ENCODE data around the gene DUS1L. TPM values are rescaled to one million over a fixed set of nuclear protein-coding genes. Genes with fewer than 3 reads are reported as not detected.
A peak's percentile ranks its signal among the peaks of the same experiment; 100 is the strongest.

Gene DUS1L
- polyA plus RNA-seq, 1 of the 3 experiments (the other 2 are of a cell fraction) = 163 TPM

DNA sequence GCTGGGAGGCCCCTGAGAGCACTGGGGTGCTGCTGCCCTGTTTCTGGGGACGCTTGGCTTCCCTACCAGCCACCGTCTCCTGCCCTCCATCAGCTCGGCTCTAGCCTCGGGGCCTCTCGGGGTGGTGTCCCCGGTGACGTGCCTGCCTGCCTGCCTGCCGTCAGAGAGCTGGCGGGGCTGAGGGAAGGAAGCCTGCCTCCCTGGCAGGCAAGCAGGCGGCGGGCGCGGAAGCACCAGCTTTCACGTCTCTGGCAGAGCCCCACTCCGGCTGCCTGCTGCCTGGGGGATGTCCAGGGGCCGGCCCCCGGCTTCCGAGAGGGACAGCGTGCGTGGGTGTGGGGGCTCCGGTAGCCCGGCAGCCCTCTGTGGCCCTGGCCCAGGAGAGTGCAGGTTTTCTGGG lies 52.3 kb downstream of the DUS1L start:
- peaks cover 4% of the 10 kb centered on the region; the same call in 1 of the 2 replicates for H3K79me2 ChIP-seq (ENCODE audit: insufficient read depth)
- ChIA-PET CTCF (interaction anchor here (0.6 to 35.7 kb wide), 11 partner anchors 8 to 144 kb away, joined by 3 to 1216 read pairs (median 6); partner anchors contain the start of genes CENPX, DCXR, LRRC45 and MAFG), POLR2A (interaction anchor here (0.6 to 1.0 kb wide), 4 partner anchors 35 to 85 kb away, joined by 3 to 4 read pairs (median 3); partner anchors contain the start of gene FASN)
- no peaks in the 10 kb centered on the region for H3K9me2 ChIP-seq
- H3K36me3 ChIP-seq (replicated peaks in 1 of 2; ENCODE audit: control insufficient read depth in 1 of 2, insufficient read depth in 2 of 2, low read length in 1 of 2) = peaks cover 1 to 12% of the 10 kb centered on the region in 2 experiments
- no peak overlapping the region for H3K9ac ChIP-seq
- peak overlapping the region in 1 of 2 experiments; percentile 82; a peak in 2 of 4 replicates for H3K27ac ChIP-seq (ENCODE audit: low read depth in 2 of 2, low read length in 1 of 2)
- peak; percentile 33; the same call in 1 of the 2 replicates for TF ChIP-seq MXI1 (IDR thresholded peaks at IDR 0.05; ENCODE audit: low read depth, low read length)
- TF ChIP-seq, protein P1, sequence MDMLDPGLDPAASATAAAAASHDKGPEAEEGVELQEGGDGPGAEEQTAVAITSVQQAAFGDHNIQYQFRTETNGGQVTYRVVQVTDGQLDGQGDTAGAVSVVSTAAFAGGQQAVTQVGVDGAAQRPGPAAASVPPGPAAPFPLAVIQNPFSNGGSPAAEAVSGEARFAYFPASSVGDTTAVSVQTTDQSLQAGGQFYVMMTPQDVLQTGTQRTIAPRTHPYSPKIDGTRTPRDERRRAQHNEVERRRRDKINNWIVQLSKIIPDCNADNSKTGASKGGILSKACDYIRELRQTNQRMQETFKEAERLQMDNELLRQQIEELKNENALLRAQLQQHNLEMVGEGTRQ (IDR thresholded peaks at IDR 0.05; ENCODE audit: borderline replicate concordance, low read depth, low read length) = no peak
- H3K4me1 ChIP-seq (ENCODE audit: control insufficient read depth in 1 of 2, insufficient read depth in 2 of 2, low read depth in 1 of 2, low read length in 1 of 2) = peaks cover 0 to 24% of the 10 kb centered on the region in 2 experiments; a peak in 1 of 4 replicates
- no peak overlapping the region for H3K4me3 ChIP-seq (ENCODE audit: low read depth in 2 of 2, low read length in 1 of 2)
- H3K4me2 ChIP-seq = no peak overlapping the region
- peaks cover 8% of the 10 kb centered on the region for H3F3A ChIP-seq (replicated peaks; ENCODE audit: insufficient read depth)
- no peaks in the 10 kb centered on the region for H4K20me1 ChIP-seq (ENCODE audit: insufficient read depth)
- 78% methylated on average over 17 of the region's 22 CpGs for WGBS (ENCODE audit: low lambda C conversion rate)
- peak; percentile 94 for DNase-seq
- H3K27me3 ChIP-seq (ENCODE audit: insufficient read depth) = no peaks in the 10 kb centered on the region
- H3K9me3 ChIP-seq = no peaks in the 10 kb centered on the region
- no peak overlapping the region for H2AFZ ChIP-seq (ENCODE audit: low read depth)

DNA sequence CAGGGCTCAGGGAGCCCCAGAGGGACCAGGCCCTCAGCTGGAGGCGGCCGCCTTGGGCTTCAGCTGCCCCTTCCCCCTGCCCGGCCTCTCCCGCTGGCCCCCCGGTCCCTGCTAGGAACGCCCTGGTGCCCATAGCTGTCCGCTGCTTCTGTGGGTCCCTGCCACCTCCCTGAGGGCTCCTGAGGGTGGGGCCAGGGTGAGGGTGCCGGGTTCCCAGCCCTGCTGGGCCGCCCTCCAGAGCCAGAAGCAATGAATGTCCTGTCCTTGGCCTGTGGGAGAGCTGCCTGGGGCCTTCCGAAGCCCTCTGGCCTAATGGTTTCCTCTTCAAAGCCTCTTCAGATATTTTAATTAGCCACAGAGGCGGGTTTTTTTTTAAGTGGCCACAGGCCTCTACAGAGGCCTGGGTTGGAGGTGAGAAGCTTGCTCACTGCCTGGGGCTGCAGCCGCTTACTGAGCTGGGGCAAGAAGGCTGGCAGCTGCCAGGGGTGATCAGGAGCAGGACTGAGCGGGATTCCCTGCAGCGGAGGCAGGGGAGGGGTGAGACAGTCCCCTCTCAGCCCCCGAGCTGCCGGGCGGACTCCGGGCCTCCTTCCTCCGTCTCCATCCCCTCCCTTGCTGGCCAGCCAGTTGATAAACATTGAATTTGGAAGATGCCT lies 52.8 kb downstream of the DUS1L start:
- Histone ChIP-seq H3K9ac (no peak overlapping the region), H3K4me1 (ENCODE audit: control insufficient read depth in 1 of 2, insufficient read depth in 2 of 2, low read depth in 1 of 2, low read length in 1 of 2) (peaks cover 0 to 29% of the 10 kb centered on the region in 2 experiments; a peak in 1 of 4 replicates)
- peak; percentile 88 for DNase-seq

More for the DNA sequence above, 52.8 kb downstream of the DUS1L start:
- no peaks in the 10 kb centered on the region for H4K20me1 ChIP-seq (ENCODE audit: insufficient read depth)
- no peak overlapping the region for H3K4me2 ChIP-seq
- H3K27me3 ChIP-seq (ENCODE audit: insufficient read depth) = no peaks in the 10 kb centered on the region
- no peaks in the 10 kb centered on the region for H3K9me2 ChIP-seq
- CTCF ChIA-PET = interaction anchor here (0.6 to 35.7 kb wide), 11 partner anchors 9 to 143 kb away, joined by 3 to 1216 read pairs (median 6); partner anchors contain the start of genes CENPX, DCXR, LRRC45 and MAFG
- peaks cover 3% of the 10 kb centered on the region for H3F3A ChIP-seq (replicated peaks; ENCODE audit: insufficient read depth)
- H2AFZ ChIP-seq (ENCODE audit: low read depth) = no peak overlapping the region
- peaks cover 0 to 6% of the 10 kb centered on the region in 2 experiments for H3K36me3 ChIP-seq (replicated peaks in 1 of 2; ENCODE audit: control insufficient read depth in 1 of 2, insufficient read depth in 2 of 2, low read length in 1 of 2)
- POLR2A ChIA-PET = interaction anchor here (0.6 to 1.0 kb wide), 4 partner anchors 34 to 85 kb away, joined by 3 to 4 read pairs (median 3); partner anchors contain the start of gene FASN
- WGBS (ENCODE audit: low lambda C conversion rate) = 78% methylated on average over 12 of the region's 19 CpGs
- H3K27ac ChIP-seq (ENCODE audit: low read depth in 2 of 2, low read length in 1 of 2) = peak overlapping the region in 1 of 2 experiments; percentile 82; a peak in 2 of 4 replicates
- H3K9me3 ChIP-seq = no peaks in the 10 kb centered on the region
- no peak overlapping the region for H3K4me3 ChIP-seq (ENCODE audit: low read depth in 2 of 2, low read length in 1 of 2)
- H3K79me2 ChIP-seq (ENCODE audit: insufficient read depth) = no peaks in the 10 kb centered on the region
- no peak for TF ChIP-seq GATA2 (CRISPR knock-in tag; IDR thresholded peaks at IDR 0.05)
- TF ChIP-seq, protein P2, sequence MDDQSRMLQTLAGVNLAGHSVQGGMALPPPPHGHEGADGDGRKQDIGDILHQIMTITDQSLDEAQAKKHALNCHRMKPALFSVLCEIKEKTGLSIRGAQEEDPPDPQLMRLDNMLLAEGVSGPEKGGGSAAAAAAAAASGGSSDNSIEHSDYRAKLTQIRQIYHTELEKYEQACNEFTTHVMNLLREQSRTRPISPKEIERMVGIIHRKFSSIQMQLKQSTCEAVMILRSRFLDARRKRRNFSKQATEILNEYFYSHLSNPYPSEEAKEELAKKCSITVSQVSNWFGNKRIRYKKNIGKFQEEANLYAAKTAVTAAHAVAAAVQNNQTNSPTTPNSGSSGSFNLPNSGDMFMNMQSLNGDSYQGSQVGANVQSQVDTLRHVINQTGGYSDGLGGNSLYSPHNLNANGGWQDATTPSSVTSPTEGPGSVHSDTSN (IDR thresholded peaks at IDR 0.05) = no peak
- TF ChIP-seq ZBTB33 (IDR thresholded peaks at IDR 0.05; ENCODE audit: borderline replicate concordance, low read depth) = no peak
- no peak for TF ChIP-seq EZH2phosphoT487 (IDR thresholded peaks at IDR 0.05; ENCODE audit: borderline replicate concordance, low read depth)
- TF ChIP-seq RAD21 (IDR thresholded peaks at IDR 0.05; ENCODE audit: low read length) = no peak
- TF ChIP-seq FOXJ3 (CRISPR knock-in tag; IDR thresholded peaks at IDR 0.05) = no peak
- TF ChIP-seq, protein P3, sequence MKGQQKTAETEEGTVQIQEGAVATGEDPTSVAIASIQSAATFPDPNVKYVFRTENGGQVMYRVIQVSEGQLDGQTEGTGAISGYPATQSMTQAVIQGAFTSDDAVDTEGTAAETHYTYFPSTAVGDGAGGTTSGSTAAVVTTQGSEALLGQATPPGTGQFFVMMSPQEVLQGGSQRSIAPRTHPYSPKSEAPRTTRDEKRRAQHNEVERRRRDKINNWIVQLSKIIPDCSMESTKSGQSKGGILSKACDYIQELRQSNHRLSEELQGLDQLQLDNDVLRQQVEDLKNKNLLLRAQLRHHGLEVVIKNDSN (IDR thresholded peaks at IDR 0.05; ENCODE audit: borderline replicate concordance, low read depth) = no peak
- no peak for TF ChIP-seq NFIC (IDR thresholded peaks at IDR 0.05; ENCODE audit: borderline replicate concordance)
- TF ChIP-seq CTCF (IDR thresholded peaks at IDR 0.05) = no peak
- TF ChIP-seq TCF12 (IDR thresholded peaks at IDR 0.05) = no peak
- no peak for TF ChIP-seq REST (IDR thresholded peaks at IDR 0.05; ENCODE audit: low read depth, low read length)
- no peak for TF ChIP-seq POLR2AphosphoS5 (IDR thresholded peaks at IDR 0.05; ENCODE audit: low read depth, low read length)
